Measurements from ENCODE around the gene CCDC187.

Gene CCDC187

DNA sequence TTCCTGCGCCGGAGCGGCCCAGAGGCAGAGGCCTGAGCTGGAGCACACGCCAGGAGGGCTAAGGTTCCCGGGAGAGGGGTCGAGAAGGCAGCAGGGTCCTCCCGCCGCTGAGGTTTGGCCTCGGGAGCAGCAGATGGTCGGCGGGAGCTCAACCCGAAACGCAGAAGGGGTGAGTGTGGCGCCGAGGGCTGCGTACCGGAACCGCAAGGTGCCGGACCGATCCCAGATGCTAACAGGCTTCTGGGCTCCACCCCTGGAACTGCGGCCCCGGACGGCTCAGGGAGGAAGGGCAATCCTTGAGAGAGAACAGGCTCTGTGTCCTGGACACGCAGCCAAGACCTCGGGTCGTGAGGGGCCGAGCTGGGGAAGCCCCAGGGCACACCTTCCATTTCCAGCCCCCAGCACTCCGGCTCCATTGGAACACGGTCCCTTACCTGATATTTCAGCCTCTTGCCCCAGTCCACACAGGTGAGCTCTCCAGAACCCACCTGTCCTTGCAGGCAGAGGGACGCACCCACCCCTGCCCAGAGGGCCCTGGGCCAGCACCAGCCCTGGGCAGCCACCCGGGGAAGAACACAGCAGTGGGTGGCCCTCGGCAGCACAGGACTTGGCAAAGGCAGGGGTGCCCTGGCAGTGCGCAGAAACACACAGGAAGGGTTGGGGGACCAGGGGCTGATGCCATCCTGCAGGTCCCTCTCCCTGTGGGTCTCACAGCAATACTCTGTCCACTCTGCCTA, 100.3 kb downstream of the CCDC187 start:
- no peak for DNase-seq

DNA sequence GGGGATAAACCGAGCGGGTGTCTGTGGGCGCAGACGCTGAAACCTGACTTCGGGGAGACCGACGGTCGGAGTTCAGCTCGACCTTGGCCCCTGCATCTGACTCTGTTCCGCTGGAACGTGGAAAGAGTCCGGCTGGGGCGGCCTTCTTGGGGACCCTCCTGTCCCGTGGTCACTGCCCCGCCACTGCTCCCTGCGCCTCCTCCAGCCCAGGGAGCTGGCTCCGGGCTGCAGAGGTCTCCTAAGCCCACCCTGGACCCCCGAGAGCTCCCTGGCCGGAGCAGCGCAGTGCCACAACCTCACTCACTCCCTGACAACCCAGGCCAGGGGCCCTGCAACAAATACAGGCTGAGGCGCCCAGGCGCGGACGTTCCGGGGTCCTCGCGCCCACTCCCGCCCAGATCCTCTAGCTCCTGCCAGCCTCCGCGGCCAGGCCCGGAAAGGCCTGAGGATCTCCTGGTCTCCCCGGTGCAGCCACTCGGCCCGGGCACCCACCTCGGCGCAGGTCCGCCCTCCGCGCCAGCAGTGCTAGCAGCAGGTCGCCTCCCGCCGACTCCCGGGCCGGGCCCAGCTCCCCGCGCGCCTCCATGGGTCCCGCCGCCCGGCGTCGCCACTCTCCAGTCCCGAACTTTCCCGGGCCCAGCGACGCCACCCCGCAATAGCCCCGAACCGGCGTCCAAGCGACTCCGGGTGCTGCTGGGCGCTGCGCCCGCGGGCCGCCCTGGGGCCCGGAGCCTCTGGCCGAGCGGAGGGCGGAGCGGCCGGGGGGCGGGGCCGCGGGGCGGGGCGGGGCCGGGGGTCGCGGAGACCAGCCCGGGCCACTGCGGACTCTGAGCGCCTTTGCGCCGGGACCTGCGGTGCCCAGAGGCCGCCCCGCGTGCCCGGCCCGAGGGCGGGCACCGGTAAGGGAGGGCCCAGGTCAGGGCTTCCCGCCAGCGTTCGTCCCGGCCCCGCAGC, 101.2 kb downstream of the CCDC187 start:
- no peak for DNase-seq

DNA sequence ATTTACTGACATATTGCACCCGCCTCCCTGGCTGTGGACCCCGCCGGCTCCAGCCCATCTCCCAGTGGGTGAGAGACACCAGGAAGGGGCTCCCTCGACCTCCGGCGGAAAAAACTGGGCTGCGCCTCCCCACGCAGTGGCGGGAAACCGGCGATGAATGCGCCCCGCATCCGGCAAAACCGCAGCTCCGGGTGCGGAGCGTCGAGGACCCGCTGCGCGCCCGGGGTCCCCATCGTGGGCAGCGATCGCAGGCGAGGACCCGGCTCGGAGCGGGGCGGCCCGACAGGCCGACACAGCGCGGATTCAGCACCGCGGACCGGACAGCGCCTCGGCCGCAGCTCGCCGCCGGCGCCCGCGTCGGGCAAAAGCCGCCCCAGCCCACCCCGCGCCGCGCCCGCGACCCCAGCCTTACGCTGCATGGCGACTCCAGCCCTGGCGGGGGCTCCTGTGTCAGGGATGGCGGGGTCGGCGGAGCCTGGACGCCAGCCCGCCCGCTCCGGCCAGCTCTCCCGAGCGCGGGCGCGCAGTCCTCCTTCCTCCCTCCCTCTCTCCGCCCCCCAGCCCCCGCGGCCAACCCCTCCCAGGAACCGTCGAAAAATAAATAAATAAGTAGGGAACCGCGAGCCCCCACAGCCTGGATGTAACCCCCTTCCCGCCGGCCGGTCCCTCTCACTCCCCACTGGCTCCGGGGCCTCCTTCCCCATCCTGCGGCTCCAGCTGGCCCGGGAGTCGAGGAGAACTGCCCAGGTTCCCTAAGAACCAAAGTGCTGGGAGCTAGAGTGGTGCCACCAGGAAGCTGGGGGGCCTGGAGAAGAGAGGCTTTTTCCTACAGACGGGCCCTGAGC, 102.1 kb downstream of the CCDC187 start:
- DNase-seq, result no peak

DNA sequence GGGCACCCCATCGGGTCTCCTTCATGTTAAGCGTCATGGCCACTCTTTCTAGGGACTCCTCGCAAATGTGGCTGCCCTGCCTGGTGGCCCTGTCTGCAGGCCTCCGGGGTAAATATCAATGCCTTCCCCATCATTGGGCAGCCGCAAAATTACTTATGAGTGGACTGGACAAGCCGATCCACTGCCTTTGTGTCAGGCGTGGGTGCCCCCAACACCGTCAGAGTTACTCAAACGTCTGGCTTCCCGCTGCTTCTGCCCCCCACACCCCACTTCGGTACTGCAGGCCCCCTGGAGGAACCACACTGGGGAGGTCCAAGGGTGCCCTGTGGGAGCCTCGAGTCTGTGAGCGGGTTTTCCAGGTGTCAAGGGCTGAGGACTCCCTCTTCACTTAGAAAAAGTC, 102.7 kb downstream of the CCDC187 start:
- no peak for DNase-seq

DNA sequence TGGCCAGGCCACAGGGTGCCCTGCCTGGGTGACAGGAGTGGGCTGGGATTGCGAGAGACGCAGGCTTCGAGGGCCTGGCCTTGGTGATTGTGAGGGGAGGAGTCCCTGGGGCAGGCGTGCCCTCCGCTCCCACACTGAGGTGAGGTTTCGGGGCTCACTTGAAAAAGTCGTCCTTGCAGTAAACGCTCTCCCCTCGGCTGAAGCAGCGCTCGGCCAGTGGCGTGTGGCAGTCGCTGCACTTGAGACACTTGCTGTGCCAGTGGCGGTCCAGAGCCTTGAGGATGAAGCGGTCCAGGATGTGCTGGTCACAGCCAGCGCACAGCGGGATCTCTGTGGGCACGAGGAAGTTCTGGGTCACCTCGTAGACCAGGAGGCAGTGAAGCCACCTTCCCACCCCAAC, 103.5 kb downstream of the CCDC187 start:
- DNase-seq, result no peak
